NB4 (cell line): ENCODE results near the gene ZCCHC14.

Experiments
- DNase-seq: peaks from one replicate; pipeline ENCODE4 v3.0.0; 2010; ENCODE audit warnings: low read depth
- H3K4me3 ChIP-seq: one replicate; pipeline ENCODE4 v1.5.1; 2011; ENCODE audit warnings: mild to moderate bottlenecking, low read depth, low read length, moderate library complexity
- CTCF ChIP-seq: IDR thresholded peaks from one replicate; pipeline ENCODE4 v1.5.1; 2012; ENCODE audit warnings: low read depth, low read length
- MAX ChIP-seq: IDR thresholded peaks from 2 replicates; pipeline ENCODE4 v1.6.1; 2011; ENCODE audit warnings: low read depth, low read length
- MYC ChIP-seq: IDR thresholded peaks from 2 replicates; pipeline ENCODE4 v1.6.1; 2011; ENCODE audit warnings: low read depth, low read length
- POLR2A ChIP-seq: IDR thresholded peaks from 2 replicates; pipeline ENCODE4 v1.6.1; 2011; ENCODE audit warnings: mild to moderate bottlenecking; ENCODE audit not compliant: insufficient read length; ENCODE audit errors: extremely low read depth

Gene ZCCHC14

GRCh38 chr16:87492721-87493607 lies at the start of gene ZCCHC14:
ZCCHC14 (minus strand) TSS chr16:87493024; CDS start chr16:87492238, 786 bp downstream.
- TF ChIP-seq MAX = no peak
- no peak for TF ChIP-seq MYC
- no peak for TF ChIP-seq CTCF
- TF ChIP-seq POLR2A = no peak
- H3K4me3 ChIP-seq = peak within 1 kb of the TSS; percentile 36
- peak; percentile 99 for DNase-seq

GRCh38 chr16:87541872-87542234 lies 49.0 kb upstream of the ZCCHC14 start:
- TF ChIP-seq CTCF = no peak
- TF ChIP-seq POLR2A = no peak
- TF ChIP-seq MAX = no peak
- no peak for TF ChIP-seq MYC
- H3K4me3 ChIP-seq = no peak overlapping the region
- DNase-seq = no peak

GRCh38 chr16:87541147-87541871 lies 48.5 kb upstream of the ZCCHC14 start:
- DNase-seq = no peak
- TF ChIP-seq MYC = no peak
- TF ChIP-seq CTCF = no peak
- TF ChIP-seq MAX = no peak
- no peak for TF ChIP-seq POLR2A
- H3K4me3 ChIP-seq = no peak overlapping the region

GRCh38 chr16:87540897-87541146 lies 48.0 kb upstream of the ZCCHC14 start:
- no peak overlapping the region for H3K4me3 ChIP-seq
- DNase-seq = no peak
- no peak for TF ChIP-seq MAX
- no peak for TF ChIP-seq CTCF
- TF ChIP-seq POLR2A = no peak
- no peak for TF ChIP-seq MYC

- peak; percentile 58 for DNase-seq
Measured at GRCh38 chr16:87540072-87540896, 47.5 kb upstream of the ZCCHC14 start.

More at GRCh38 chr16:87540072-87540896, 47.5 kb upstream of the ZCCHC14 start:
- TF ChIP-seq MYC (no peak), CTCF (no peak), POLR2A (no peak), MAX (no peak)
- no peak overlapping the region for H3K4me3 ChIP-seq
